ENCODE results near the gene CAMK4.

Gene CAMK4

DNA sequence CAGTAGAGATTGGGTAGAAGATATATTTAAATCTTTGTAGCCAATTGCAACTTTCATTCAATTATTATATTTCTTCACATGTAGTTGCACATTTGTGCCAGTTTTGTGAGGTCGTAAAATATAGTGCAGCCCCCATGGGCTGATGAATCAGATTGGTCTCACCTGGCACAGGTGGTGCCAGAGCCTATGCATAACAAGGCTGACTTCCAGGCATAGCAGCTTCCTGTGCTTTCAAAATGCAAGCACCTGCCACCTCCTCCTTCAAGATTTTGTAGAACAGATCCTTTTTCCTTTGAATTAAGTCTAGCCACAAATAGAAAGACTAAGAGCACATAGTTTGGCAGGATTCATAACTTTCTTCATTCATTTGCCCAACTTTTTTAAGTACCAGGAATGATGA is 201.0 kb downstream of the CAMK4 start:
- no peak for DNase-seq (ENCODE audit: low read depth in 2 of 2)

DNA sequence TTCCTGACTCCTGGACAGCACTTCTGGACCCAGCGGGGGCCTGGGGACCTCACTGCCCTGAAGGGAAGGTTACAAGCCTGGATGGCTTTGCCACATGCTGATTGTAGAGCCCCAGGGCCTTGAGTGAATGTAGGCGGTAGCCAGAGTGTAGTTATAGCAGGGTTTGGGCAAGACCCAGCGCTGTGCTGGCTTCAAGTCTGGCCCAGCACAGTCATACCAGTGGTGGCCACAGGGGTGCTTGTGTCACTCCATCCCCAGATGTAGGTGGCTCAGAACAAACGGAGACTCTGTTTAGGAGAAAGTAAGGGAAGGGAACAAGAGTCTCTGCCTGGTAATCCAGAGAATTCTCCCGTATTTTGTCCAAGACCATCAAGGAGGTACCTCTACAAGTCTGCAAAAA is 203.6 kb downstream of the CAMK4 start:
- no peak for DNase-seq (ENCODE audit: low read depth in 2 of 2)

DNA sequence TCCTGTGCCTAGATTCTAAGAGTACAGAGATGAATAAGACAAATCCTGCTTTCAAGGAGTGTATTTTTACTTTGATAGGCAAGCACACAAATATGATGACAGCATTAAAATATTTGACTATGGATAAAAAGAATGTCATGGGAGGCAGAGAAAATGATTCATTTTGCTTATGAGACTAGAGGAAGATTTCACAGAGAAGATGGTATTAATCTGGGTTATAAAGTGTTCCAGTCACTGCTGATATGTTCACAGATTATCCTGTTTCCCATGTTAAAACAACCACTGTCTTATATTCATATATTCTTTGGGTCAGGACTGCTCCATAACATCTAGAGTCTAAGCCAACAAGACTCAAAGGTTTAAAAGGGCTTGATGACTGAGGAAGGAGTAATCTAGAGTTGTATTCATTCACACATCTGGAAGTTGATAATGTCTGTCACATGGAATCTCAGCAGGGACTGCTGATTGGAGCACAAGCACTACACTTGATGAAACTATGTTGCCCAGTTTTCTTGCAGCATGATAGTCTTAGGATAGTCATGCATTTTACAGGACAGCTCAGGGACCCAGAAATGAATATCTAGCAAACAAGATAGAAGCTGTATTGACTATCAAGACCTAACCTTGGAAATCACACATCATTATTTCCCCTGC is 208.8 kb downstream of the CAMK4 start:
- no peak for DNase-seq (ENCODE audit: low read depth in 2 of 2)

DNA sequence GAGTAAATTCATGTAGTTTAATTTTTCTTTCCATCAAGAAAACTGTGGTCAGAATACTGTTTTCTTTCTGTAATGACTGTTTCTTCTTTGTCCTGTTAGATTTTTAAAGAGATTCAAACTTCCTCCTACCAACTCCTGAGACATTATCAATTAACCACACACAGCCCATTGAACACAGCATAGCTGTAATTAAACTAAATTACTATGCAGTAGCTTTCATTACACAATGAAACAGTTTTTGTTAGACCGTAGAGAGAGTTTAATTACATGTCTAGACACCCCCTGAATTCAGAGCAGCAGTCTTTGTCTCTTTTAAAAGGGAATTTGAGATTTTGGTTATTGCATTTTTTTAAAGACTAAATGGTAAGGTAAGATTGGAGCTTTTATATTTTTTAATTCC is 210.6 kb downstream of the CAMK4 start:
- no peak for DNase-seq (ENCODE audit: low read depth in 2 of 2)

DNA sequence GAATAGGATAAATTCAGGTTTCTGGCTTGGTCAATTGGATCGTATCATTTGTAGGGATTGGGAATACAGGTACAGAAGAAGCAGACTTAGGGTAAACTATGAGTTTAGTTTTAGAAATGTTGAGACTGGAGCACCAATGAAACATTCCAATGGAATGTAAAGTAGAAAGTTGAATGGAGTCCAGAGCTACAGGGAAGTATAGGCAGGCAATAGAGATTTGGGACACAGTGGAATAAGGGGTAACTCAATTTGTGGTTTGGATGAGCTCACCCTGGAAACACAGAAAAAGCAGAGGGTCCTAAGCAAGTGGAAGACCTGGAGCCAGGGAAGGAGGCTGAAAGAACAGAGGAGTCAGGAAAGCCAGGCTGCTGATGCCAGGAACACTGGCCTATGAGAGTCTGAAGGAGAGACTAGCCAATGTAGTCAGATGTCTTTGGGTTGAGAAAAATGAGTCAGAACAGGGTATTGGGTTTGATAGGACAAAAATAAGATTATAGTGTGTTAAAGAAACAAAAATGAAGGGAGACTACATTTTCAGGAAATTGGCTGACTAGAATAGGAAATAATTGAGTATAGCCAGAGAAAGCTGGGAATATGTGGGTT is 215.4 kb downstream of the CAMK4 start:
- no peak for DNase-seq (ENCODE audit: low read depth in 2 of 2)

DNA sequence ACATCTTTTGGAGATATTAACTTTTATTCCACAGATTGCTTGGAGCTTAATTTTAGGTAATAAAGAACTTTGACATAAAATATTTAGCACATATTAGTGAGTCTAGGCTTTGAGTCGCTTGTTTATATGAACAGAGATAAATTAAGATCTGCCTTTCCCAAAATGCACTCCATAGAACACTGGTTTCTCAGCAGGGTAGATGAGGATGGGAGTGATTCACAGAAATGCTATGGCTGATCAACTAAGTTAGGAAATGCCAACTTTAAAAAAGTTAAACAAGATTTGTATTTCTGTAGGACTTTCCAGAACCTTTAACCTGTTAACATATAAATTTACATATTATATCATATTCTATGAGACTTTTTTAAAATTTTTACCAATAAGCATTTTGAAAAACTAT is 222.9 kb downstream of the CAMK4 start:
- DNase-seq (ENCODE audit: low read depth in 2 of 2): no peak

DNA sequence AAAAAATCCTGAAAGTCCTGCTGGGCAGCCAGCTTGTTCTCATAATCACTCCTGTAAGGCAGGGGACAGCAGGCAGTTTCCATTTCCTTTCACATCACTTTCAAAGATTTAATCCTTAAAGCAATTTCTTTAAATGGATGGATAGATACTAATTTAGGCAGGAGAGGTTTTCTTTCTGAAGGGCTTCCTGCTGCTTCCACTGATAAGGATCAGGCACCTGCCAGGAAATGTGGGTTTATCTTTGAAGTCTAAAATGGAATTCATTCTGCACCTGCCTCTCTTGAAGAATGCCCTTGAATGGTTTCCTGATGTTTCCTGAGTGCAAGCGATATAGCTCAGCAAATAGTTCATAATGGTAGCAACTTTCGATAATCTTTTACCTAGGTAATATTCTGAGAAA is 223.6 kb downstream of the CAMK4 start:
- DNase-seq (ENCODE audit: low read depth in 2 of 2): no peak

DNA sequence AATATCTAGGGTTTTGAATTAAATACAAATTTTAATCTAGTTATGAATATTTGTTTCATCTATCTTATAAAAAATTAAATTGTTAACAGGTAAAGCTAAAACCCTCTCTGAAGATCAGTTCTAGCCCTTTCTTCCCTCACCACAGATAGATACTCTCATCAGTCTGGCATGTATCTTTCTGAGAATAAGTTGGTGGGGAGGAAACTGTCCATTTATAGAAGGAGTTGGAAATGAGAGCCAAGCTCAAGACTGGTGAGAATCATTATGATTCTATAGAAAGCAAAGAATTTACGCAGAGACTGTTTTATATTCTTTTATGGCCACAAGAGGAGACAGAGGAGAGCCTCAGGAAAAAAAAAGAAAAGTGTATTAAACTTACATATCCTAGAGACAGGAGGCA is 229.1 kb downstream of the CAMK4 start:
- no peak for DNase-seq (ENCODE audit: low read depth in 2 of 2)

DNA sequence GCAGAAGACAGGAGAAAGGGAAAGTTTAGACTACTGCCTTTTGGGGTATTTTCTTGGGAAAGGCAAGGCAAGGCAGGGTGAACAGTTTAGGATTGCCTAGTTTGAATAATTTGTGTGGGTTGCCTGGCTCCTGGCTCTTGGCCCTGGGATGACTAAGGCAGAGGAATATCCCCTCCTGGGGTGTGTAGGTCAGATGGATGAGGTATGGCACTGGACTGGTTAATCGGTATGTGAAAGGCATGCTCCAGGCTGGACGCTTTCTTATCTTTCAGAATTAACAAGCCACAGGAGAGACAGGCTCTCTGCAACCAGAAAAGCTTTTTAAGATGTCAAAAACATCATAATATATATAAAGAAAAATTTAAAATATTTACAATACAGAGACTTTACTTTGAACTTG is 229.6 kb downstream of the CAMK4 start:
- DNase-seq (ENCODE audit: low read depth in 2 of 2): no peak

DNA sequence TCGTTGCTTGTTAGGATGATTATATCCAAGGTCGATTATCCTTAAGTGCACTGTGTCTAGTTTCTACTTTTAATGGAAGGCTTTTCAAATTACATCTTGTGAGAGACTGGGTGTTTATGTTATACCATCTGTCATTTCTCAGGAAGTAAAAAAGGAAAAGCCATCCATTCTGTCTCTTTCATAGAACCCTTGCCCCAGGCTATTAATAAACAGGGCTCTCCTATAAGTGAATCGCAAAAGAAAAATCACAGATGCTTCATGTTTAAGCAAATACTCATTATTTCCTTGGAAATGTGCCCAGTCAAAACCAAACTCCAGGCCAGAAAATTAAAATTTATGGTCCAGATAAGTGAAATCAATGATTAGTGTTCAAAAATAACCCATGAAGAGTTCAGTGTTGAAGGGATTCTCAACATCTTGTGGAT is 230.0 kb downstream of the CAMK4 start:
- DNase-seq (ENCODE audit: low read depth in 2 of 2): no peak

DNA sequence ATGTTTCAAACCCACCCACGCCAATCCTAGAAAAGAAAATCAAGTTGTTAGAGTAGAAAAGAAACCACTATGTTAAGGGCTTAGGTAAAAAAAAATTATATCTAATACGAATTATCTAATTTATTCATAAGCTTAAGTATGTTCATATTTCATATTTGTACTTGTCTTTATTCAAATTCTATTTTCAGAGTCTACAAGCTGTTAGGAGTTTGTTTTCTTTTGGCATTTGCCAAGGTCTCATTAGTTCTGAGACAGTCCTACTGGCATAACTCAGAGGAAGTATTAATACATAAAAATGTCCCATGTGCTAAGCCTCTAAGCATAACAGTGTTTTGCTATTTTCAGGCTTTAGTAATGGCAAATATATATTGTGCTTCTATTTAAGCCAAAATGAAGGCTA is 230.6 kb downstream of the CAMK4 start:
- DNase-seq (ENCODE audit: low read depth in 2 of 2): no peak

DNA sequence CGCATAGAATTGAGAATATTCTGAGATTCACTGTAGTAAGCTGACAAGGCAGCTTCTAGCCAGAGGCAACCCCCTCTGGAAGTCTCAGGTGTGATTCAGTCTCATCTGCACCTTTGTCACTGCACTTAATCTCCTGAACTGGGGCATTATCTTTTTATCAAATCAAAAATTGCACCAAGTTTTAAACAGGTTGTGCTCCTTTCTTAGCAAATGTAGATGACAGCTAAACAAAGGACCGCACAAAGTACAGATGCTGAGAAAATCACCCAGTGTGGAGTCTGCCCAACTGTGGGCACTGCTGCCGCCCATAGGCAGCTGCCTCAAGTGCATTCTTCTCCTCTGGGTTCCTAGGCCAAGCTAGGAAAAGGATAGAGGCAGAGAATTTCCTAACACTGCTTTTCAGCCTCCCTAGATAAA is 237.1 kb downstream of the CAMK4 start:
- DNase-seq (ENCODE audit: low read depth in 2 of 2): no peak

DNA sequence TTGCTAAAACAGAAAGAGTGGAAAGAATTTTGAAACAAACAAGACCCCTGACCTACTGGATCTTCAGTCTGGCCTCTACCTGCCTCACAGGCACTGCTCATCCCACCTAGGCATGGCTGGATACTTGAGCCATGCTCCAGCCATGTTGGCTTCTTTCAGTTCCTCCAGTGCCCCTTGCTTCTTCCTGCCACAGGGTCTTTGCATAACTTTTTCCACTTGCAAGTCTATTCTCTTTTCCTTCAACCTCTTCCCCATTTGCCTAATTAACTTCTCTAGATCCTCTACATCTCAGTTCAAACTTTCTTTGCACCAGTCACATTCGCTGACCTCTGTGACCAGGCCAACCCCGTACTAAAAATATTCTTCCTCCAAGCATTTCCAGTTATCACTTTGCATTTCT is 237.8 kb downstream of the CAMK4 start:
- DNase-seq (ENCODE audit: low read depth in 2 of 2): no peak

DNA sequence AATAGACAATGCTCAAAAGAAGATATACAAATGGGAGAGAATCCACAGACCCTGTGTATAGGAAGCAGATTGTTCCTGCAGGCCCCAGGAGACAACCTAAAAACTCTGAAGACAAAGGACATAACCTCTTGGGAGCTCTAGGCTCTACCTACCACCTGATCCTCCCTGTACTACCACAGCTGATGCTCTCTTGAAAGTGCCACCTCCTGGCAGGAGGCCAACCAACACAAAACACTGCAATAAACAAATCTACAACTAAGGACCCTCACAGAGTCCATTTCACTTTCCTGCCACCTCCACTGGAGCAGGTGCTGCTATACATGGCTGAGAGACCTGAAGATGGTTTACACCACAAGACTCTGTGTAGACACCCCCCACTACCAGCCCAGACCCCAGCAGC is 239.1 kb downstream of the CAMK4 start:
- DNase-seq (ENCODE audit: low read depth in 2 of 2): no peak

DNA sequence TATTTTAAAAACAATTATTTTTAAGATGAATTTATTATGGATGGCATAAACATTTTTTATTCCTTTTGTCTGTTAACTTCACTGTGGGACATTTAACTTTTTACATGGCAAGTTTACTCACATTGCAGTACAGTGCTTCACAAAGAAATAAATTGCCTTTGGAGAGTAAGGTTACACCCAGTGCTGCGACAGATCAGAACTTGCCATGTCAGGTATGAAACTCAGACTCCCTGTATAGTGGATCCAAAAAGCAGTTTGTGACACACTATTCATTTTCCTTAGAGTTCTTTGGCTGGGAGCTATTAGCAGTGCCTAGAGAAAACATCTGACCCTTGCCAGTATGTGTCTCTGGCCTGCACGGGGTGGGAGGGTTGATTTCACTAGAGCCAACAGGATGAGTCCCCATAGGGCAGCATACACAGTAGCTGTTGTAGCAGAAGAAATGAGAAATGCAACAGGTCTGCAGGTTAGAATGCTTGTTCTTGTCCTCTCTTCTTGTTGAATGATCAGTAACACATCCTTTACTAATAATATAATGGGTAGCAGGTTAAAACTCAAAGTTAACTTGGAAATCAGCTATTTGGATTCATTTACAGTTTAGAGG is 245.2 kb downstream of the CAMK4 start:
- no peak for DNase-seq (ENCODE audit: low read depth in 2 of 2)

DNA sequence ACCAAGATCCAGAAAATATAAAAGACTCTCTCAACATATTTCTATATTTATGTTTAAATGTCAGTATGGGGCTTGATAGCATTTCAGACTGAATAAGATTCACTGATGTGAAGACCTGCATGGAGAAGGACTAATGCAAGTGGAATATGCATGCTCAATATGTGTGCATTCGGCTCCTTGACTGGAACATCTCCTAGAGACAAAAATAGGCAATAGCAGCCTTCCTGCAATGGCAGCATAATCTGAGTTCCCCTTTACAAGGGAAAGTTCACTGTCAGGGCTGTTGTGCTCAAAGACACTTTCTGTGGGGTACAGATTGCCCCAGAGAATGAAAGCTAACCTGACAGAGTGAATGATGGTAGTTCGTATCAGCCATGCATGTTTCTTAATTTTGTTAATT is 245.7 kb downstream of the CAMK4 start:
- no peak for DNase-seq (ENCODE audit: low read depth in 2 of 2)

DNA sequence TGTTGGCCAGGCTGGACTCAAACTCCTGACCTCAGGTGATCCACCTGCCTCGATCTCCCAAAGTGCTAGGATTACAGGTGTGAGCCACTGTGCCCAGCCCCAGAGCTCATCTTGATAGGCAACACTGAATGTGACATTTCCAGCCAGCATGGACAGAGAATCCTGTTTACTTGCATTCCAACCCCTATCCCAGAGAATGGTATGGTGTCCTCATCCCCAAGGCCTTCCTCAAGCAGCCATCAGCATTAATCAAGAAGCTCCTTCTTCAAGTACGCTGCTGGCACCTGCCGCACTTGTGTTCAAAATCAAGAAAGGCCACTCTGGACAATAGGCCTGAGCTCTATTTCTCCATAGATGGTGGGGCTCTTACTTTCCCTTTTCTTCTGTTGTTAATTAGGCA is 247.9 kb downstream of the CAMK4 start:
- no peak for DNase-seq (ENCODE audit: low read depth in 2 of 2)

DNA sequence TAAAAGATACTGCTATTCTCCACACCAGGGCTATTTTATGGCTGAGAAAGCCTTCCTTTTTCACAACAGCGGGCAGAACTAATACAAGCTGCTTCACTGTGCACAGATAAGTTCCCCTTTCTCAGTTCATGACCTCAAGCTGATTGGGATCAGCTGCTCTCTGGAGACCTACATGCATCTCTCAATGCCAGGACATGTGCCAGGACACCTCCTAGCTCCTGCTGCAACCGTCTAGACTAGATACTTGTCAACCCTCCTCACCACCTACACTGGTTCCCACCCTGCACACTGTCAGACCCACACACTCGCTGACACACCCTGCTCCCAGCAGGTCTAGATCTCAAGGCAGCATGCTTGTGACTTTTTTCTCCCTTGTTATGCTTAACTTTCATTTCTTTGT is 248.4 kb downstream of the CAMK4 start:
- DNase-seq (ENCODE audit: low read depth in 2 of 2): no peak

DNA sequence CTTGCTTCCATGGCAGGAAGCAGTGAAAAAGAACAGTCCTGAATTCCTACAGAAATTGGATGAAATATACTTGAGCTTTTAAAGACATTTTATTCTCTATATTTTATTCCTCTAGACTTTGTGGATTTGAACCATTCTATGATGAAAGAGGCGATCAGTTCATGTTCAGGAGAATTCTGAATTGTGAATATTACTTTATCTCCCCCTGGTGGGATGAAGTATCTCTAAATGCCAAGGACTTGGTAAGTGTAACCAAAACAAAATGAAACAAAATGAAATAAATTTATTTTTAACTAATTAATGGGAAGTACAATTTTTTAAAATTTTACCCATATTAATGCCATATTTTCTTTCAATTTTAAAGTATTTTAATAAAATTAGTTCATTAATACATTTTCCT is 254.1 kb downstream of the CAMK4 start:
- DNase-seq (ENCODE audit: low read depth in 2 of 2): no peak

DNA sequence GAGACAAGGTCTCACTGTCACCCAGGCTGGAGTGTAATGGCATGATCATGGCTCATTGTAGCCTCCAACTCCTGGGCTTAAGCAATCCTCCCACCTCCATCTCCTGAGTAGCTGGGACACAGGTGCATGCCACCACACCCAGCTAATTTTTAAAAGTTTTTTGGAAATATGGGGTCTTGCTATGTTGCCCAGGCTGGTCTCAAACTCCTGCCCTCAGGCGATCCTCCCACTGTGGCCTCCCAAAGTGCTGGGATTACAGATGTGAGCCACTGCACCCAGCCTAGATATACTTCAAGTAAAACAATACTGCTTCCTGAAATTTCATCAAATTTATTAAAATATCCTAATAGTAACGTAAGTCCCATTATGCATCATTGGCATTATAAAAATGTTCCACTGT is 254.7 kb downstream of the CAMK4 start:
- DNase-seq (ENCODE audit: low read depth in 2 of 2): no peak

DNA sequence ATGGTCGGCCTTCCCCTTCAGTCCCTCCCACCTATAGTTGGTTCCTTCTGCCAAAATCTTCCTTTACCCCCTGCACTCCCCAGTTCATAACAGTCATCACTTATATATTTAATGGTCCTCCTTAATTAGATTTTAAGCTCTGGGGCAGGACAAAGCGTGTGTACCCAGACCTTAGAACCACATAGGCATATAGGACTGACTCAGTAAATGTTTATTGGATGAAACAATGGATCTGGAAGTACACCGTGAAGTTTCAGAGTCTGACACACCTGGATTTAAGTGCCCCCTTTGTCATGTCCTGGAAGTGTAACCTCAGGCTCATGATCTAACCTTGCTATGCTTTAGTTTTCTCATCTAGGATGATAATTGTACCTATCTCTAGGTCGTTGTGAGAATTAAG is 256.2 kb downstream of the CAMK4 start:
- no peak for DNase-seq (ENCODE audit: low read depth in 2 of 2)

DNA sequence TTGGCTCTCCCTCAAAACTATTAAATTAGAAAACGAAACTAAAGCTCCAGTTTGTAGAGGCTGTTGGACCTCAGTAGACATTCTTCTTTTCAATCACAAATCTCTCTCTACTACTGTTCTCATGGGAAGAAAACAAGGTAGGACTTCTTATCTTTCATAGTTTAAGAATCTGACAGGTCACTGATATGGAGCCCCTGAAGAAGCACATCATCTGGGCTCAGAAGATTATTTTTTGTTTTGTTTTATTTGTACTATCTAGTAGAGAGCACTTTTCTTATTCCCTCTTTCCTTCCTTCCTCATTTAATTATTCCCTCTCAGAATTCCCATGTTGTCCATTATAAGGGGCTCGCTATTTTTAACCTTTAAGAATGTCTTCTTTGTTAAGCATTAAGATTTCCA is 261.9 kb downstream of the CAMK4 start:
- no peak for DNase-seq (ENCODE audit: low read depth in 2 of 2)

DNA sequence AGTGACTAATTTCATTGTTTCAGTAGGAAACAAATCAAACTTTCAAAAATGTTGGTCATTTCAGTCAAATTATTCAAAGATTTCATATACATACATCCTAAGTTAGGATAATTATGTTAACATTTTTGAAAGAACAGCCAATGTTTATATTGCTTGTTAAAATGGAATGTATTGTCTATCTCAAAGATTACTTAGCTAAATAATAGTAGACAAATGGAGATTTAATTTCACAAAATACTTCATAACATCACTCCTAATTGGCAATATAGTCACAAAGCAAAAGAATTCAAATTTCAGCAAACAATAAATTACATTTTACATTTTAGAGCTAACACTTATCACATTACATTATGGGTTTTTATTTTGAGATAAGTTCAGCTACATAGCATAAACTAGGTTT is 262.7 kb downstream of the CAMK4 start:
- no peak for DNase-seq (ENCODE audit: low read depth in 2 of 2)

DNA sequence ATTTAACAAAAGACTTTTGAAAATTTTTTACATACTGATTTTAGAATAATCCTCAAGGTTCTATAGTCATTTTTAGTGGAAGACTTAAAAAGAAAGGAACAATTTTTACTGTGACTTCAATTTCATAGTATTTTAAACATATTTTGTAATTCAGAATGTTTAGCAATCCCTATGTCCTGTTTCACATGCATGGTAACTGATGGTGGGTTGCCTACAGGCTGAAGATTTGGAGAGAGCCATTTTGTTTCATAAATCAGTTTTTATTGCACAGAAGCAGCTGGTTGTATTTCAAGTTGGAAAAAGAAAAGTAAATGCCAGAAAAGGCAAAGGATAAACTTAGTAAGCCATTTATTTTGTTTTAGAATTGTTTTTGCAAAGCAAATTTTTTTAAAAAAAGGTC is 264.2 kb downstream of the CAMK4 start:
- no peak for DNase-seq (ENCODE audit: low read depth in 2 of 2)
